Activated T-cell treated with anti-CD3 and anti-CD28 coated beads for 48 hours (primary cell): ENCODE data around the gene PLCL2.

Experiments used
- DNase-seq: peaks from one replicate; pipeline ENCODE4 v3.0.0-alpha.2; 2020; ENCODE audit warnings: low read depth

The PLCL2 gene

DNA sequence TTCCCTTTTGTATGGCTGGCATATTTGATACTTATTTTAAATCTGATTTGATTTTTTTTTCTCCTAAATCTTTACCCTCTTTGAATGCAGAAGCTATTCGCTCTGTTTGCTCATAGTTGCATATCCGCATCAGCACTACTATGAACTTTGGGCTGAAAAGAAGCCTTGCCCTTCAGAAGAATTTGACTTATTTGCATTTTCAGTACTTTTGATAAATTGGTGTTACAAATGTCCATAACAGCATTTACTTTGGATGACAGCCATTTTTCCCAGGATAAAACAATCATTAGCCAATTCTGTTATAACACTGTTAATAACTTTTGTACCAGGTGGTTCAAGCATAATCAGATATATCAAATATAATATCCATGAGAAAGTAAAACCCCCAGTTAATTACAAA lies 129.5 kb downstream of the PLCL2 start:
- no peak for DNase-seq

DNA sequence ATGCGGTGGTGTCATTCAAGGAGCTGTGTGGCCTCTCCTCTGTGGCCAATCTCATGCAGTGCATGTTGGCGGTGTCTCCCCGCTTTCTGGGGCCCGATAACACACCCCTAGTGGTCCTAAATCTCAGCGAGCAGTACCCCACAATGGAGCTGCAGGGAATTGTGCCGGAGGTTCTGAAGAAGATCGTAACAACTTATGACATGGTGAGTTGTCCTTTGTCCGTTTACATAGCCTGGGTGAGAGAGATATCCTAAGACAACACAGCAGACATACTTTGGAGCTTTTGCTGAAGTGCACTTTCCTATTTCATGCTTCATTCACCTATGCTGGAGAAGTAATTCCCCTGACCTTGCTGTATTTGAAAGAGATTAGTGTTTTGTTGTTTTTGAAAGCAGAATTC lies 130.0 kb downstream of the PLCL2 start:
- no peak for DNase-seq

DNA sequence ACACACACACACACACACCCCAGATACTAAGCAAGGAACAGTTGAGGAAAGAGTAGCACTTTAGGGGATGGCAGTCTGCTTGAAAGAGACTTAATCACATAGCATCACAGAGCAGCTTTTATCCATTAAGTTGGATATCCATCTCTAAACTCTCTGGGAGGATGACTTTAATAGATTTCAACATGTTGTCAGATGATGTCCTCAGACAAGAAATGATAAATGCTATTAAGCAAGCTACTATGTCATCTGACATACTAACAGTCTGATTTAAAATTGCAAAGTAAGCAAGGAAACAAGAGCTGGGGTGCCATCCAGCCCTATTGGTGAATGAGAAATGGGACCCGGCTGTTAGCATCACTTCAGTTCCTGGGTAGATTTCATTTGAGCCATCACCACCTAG lies 136.9 kb downstream of the PLCL2 start:
- DNase-seq = no peak

DNA sequence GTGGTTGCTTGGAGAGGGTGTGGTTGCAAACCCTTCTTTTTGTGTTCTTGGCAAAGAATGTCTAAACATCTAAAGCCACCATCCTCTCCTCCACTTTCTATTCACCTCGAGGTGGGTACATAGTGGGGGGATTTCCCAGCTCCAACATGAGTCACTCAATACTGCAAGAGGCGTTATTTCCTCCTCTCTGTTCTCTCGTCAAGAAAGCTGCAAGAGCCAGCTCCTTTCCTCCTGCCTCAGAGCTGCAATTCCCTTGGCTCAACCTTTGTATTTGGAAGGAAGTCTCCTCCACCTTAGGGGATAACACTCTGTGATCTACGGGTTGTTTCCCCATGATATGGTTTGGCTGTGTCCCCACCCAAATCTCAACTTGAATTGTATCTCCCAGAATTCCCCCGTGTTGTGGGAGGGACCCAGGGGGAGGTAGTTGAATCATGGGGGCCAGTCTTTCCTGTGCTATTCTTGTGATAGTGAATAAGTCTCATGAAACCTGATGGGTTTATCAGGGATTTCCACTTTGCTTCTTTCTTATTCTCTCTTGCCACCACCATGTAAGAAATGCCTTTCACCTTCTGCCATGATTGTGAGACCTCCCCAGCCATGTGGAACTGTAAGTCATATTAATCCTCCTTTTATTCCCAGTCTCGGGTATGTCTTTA lies 138.4 kb downstream of the PLCL2 start:
- DNase-seq = peak; percentile 25

DNA sequence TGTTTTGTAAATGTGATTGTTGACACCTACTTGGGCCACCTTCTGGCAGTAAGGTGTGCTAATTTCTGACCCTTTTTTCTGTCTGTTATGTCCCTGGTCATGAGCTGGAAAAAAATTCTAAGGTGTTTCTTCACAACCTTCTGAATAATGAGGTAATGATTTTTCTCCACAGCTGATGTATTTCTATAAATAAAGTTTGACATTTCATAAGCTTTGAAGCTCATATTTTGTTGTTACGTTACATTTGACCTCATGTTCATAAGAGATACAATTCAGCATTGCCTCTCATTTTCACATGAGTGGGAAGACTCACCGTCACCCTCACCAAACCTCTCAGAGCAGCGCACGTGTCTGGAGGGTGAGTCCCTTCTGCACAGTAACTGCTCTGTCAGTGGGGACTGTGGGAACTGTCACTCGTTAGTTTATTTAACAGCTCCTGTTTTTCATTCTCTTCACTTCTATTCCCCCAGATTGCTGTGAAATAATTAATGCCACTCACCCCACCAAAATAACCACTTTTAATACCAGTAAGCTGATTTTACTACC lies 140.9 kb downstream of the PLCL2 start:
- DNase-seq = peak; percentile 36

DNA sequence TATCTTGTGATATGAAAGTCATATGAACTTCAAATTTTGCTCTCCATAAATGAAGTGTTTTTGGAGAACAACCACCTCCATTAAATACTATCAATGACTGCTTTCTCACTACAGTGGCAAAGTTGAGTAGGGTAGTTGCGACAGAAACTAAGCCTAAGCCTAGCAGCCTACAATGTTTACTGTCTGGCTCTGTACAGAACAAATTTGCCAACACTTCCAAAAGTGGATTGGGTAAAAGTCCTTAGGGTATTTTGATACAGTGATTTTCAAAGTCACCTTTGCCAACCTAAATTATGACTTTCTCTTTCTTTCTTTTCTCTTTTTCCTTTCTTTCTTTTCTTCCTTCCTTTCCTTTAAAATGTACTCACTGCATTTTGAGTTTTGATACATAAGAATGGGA lies 142.6 kb downstream of the PLCL2 start:
- no peak for DNase-seq

DNA sequence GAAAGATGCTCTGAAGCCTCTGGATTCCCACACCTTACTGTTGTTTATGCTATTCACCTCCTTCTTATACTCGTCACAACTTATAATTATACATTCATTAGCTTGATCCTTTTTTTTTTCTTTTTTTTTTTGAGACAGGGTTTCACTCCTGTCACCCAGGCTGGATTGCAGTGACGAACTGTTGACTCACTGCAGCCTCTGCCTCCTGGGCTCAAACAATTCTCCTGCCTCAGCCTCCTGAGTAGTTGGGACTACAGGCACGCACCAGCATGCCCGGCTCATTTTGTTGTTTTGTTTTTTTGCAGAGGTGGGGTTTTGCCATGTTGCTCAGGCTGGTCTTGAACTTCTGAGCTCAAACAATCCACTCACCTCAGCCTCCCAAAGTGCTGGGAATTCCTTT lies 143.6 kb downstream of the PLCL2 start:
- no peak for DNase-seq

DNA sequence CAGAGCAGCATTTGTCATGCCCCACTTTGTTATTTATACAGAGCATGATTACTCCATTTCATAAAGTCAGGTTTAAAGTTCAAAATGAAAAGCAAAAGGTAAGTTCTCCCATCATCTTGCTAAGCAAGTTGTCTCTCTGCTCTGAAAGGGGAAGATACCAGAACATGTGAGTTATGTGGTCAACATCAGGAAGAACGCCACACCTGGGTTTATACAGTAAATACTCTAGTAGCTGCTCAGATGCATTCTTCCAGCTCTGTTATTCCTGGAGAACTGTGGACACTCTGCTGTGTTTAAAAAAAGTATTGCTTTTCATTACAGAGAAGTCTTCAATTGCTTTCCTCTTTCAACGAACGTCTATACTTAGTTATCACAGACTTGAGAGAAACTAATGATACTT lies 145.7 kb downstream of the PLCL2 start:
- DNase-seq = no peak

DNA sequence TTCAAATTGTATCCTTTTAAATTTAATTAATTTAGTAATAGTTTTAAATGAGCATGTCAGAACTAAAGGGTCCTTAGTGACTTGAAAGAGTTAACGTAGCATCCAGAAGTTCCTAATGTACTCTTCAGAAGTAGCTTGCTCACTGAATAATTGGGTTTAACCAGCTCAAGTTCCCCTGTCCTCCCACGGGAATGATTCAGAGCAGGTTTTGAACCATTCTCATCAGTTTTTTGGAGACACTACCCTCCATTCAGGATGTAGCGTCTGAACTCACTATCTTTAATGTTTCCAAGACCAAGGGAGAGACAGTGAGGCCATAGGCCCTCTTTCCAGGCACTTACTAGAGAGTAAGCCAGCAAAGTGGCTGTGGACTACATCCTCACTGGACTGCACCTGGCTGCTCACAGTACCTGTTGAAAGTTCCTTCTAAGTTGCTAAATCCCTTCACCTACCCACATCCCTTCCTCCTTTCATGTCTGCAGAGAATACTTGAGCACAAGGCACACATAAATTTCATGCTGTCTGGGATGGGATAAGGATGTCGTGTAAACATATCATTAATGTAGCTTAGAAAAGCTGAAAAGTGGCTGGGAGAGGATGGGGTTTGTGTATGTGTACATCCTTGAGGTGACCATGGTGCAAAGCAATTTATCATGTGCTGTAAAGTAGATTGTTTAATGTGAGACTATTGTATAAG lies 146.3 kb downstream of the PLCL2 start:
- DNase-seq = no peak

DNA sequence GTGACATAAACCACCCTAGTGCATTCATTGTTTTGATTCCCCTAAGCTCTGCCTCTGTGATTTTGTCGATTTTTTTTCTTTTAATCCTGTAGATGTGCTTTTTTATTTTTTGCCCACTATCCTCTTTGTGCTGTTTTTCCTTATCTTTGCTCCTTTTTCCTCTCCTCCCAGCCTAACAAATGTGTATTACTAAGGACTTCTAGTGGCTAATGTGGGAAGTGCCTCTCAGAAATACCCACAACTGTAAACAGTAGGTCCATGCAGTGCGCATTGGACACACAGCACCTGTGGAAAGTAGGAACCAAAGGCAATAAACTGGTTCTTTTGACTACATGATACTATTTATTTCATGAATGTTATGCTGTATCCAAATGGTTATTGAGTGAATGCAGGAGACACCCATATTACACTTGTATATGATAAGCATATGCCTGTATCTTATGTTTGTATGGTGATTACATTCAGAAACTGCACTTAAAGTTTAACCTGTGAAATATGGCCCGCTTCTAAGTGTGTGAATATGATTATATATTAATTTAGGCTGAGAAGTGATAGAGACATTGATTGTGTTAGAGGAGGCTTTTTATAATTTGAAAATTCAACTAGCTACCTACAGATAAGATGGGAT lies 147.8 kb downstream of the PLCL2 start:
- no peak for DNase-seq

DNA sequence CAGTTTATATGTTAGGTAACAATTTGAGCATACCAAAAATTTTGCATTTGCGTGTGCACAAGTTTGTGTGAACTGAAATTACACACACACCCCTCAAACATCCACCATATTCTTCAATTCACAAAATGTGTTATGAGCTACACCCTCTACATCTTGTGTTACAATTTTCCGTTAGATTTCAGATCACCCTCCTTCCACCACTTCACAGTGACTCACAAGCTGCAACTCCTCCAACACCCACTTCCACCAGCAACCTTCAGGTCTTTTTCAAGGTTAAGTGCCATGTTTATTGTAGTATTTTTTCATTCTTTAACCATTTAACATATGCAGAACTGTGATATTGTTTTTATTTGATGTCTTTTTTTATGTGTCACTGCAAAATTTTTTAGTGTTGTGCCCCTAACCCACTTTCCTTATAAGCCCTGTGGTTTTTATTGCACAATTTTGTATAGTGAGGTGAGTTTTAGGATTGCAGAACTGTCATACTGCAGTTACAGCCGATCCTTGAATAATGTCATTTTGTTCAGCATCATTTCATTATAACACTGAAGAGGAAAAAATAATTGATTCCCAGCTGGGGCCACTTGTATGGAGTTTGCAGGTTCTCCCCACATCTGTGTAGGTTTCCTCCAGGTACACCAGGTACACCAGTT lies 148.9 kb downstream of the PLCL2 start:
- no peak for DNase-seq

DNA sequence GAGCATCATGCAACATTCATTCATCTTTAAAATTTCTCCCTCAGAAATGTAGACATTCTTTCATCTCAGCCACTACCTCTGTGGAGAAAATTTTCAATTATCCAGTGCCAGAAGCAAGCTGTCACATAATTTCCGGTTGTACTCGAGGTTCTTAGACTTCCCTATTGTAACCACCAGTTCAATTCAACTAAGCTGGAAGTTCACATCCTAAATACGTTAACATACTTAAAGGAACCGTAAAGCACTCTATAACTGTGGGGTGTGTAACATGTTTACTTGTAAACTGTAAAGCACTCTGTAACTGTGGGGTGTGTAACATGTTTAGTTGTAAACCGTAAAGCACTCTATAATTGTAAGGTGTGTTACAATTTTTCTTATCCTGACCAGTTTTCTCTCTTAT lies 150.3 kb downstream of the PLCL2 start:
- DNase-seq = no peak

DNA sequence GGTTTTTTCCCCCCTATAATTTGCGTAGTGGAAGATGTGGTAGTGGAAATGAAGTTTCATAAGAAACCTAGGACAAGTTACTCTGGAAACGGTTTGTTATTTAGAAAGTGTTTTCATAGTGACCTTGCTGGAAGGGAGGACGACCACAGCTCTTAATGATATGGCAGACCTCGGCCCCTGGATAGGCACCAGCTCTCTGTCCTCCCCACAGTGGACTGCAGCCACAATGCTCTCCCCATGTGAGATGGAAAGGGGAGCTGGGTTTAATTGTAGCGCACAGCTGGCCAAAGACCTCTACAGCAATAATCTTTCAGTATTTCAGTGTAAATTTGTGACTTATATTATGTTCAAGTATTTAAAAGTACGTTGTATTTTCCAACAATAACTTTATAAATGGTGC lies 151.2 kb downstream of the PLCL2 start:
- no peak for DNase-seq

DNA sequence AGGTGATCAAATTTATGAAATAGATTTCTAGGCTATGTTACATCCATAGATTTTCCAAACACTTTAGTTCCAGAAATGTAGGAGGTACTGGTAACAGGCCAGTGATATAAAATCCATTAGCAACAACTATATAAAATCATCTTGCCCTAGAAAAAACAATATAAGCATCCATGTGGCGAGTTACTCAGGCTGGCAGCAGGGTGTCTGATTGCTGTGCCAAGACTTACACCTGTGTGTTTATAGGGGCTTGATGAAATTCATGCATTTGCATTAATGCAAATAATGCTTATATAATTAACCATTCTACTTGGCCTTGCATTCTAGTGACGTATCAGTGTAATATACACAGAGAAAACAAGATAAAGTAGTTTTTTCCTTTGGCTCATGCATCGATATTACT lies 153.4 kb downstream of the PLCL2 start:
- DNase-seq = no peak

DNA sequence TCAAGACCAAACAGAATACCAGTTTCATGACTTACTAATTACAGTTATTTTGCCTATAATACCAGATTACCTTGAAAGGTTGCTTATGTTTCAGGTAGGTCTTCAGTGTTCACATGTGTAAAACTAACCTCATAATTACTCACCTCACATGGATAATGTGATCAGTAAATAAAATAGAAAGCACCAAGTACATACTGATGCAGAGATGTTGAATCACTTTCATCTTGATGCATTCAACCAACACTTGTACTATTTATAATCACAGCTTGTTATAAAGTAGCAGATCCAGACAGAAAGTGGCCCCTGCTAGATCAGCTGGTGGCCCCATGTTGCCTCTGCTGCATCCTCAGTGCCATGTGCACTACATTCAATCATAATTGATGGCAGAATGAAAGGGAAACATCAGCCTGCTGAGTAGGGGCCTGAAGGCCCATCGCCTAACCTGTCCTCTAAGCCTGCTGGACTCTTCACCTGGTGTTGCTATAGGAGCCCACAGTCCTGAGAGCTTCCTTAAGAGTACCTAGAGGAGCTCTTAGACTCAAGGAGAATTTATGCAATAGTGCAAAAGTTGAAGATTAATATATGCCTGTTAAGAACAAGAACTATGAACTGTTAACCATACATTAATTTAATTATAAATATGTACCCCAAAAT lies 154.3 kb downstream of the PLCL2 start:
- DNase-seq = no peak

DNA sequence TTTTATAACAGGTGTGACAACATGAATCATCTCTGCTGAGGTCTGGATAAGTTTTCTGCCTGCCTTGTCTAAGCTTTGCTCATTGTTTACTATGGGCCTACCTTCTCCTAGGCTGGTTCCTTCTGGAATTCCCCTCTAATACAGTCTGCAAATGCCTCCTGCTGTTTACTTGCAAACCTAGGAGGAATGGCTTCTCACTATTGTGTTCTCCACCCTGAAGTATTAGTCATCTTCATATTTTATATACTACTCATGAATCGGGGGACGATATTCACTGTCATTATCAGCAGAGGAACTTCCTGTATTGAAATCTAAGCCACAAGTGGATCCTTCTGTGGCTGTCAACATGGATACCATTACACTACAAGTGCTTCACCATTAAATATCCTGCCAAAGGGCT lies 154.8 kb downstream of the PLCL2 start:
- no peak for DNase-seq

DNA sequence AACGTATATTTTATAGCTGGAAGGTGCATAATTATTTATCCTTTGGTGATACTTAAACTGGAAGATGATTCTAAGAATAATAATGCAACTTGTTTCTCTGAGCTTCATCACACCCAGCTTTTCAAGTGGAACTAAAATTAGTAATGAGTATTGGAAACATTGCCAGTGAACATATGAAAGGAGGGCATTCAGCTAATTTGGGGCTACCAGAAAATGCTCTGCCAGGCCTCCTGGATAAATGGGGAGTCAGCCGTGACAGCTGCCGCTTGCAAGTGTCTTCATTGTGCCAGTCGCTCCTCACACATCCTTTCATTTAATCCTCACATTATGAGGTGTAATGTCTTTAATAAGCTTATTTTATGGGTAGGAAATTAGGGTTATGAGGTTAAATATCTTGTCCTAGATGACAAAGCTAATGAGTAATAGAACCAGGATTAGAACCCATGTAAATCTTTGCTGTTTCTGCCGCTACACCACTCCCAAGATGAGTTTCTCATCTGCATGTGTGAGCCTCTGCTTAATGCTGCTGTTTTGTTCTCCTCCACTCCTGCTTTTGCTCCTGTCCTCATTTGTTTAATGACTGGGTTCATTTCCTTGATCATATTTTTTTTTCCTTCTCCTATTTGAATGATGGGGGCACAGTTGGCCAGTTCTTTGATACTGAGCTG lies 155.7 kb downstream of the PLCL2 start:
- no peak for DNase-seq

DNA sequence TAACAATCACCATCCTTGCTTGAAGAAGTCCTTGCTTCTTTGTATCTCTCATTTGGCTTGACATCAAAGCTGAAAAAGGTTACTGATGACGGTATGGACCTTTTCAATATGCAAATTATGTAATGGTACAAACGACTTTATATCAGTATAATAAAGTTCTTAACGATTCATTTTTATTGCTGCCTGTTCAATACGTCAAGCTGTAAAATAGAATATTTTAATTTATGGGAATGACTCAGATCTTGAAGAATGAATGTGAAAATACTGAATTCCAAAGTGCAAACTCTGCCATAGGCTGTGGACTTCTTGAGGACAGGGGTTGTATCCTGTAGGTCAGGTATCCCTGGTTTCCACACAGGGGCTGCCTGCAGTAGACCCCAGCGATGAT lies 156.2 kb downstream of the PLCL2 start:
- DNase-seq = no peak

DNA sequence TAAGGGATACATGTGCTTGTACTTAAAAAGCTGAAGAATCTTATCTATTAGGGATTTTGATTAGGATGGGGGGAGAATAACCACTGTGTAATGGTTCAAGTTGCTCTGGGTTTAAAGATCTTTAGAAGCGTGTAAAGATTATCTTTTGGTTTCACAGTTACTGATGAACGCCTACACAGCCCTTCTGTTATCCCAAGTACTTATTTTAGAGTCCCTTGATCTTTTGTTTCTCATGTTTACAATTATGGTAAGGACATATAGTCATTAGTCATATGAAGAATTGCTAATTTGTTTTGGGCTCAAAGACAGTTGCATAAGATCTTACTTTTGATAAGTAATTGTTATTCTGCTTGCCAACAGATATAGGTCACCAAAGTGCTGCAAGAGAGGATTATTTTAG lies 160.1 kb downstream of the PLCL2 start:
- DNase-seq = no peak

DNA sequence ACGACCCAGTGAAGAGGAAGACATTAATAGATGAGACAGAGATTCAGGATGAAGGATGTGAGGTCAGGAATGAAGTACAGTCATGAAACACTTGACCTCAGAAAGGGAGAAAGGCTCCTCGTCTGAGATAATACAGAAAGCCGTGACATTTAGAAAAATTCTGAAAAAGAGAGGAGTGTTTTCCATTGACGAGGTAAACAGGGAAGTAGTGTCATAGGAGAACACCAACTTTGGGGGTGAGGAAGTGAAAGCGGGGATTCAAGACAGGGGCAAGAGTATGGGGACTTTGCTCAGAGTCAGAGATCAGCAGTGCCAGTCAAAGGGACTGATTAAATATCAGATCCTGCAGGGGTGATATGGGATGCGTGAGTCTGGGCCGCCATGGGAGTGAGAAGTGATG lies 160.9 kb downstream of the PLCL2 start:
- DNase-seq = no peak

DNA sequence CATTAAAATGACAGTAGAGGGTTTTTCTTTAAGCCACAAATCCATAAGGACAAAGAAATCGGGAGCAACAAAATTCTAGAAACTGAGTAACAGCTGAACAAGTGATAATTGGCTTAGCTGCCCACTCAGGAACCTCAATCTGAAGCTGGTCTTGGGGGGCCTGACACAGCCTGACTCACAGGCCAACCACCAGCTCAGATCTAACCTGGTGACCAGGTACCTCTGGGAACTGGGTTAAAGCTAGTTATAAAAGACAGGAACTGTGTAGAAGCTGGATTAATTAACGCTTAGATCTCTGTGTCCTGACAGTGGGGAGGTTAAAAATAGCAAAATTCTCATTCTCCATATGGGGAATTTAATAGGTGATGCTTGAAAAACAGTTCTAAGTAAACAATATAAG lies 161.9 kb downstream of the PLCL2 start:
- no peak for DNase-seq

DNA sequence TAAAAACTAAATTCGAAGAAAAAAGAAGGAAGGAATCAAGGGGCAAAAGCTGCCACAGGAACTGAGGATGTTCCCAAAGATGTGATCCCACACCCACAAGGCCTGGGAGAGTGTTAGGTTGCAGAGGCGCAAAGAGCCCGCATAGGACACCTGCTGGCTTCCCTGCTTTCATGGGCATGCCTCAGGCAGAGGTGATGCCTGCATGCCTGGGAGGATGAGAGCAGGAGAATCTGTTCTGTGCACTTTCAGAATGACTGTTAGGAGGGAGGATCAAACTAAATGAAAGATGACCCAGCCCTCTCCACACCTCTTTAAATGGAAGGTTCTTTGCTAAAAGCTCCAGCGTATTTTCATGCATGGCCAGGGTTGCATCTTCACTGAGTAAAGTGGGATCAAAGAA lies 162.4 kb downstream of the PLCL2 start:
- DNase-seq = no peak
